ENCODE measurements around the gene HTR3C.
"Not testable (repeated sequence)": the region's sequence is repeated elsewhere in the genome, so short reads cannot be mapped to it uniquely, and the experiment has no call there.

HTR3C gene

DNA sequence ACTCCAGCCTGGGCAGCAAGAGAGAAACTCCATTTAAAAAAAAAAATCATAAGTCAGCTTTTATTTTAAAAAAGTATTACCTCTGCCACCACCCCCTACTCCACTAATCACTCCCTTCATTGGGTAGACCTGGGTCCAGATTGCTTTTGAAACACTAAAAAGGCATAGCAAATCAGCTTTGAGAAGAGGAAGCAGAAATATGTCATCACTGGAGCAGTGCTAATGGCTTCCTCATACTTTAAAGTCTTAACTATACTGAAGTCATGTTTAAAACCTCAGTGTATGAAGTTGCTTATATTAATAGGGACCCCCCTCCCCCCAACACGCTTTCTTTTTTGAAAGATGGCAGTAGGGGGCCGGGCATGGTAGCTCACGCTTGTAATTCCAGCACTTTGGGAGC, 22.3 kb upstream of the HTR3C start:
- no peak for DNase-seq (ENCODE audit: low read depth in 2 of 2)

DNA sequence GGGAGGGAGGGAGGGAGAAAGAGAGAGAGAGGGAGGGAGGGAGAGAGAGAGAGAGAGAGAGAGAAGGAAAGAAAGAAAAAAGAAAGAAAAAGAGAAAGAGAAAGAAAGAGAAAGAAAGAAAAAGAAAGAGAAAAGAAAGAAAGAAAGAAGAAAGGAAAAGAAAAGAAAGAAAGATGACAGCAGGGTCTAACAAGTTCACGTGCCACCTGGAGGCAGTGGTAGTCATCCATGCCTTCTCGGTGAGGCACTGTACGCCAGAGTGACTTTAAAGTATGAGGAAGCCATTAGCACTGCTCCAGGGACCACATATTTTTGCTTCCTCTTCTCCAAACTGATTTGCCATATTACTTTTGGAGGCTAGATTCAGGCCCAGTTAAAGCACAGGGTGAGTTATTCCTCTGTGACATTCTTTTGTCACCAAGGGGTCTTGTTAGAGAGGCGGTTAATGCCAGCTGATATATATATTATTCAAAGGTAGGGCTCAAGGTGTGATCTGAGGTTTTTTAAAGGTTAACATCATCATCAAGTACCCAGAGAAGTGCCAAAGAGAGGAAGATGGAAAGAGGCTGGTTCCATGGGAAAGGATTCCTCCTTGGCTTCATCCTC, 21.6 kb upstream of the HTR3C start, which contains the start of gene HTR3D:
TSS of gene HTR3D (plus strand) at position 556 of the 606 bp plus-strand sequence. CDS start at position 556, 0 bp downstream.
- DNase-seq (ENCODE audit: low read depth in 2 of 2): no peak

DNA sequence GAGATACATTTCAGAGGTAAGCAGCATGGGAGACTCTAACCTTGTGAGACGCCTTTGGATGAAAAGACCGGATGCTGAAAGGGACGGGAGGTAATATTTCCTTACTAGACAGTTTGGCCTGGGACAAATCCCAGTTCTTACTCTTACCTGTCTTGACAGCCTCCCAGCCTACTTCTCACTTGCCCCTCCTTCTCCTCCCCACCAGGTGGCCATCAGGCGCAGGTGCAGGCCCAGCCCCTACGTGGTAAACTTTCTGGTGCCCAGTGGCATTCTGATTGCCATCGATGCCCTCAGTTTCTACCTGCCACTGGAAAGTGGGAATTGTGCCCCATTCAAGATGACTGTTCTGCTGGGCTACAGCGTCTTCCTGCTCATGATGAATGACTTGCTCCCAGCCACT, 15.0 kb upstream of the HTR3C start:
- no peak for DNase-seq (ENCODE audit: low read depth in 2 of 2)

DNA sequence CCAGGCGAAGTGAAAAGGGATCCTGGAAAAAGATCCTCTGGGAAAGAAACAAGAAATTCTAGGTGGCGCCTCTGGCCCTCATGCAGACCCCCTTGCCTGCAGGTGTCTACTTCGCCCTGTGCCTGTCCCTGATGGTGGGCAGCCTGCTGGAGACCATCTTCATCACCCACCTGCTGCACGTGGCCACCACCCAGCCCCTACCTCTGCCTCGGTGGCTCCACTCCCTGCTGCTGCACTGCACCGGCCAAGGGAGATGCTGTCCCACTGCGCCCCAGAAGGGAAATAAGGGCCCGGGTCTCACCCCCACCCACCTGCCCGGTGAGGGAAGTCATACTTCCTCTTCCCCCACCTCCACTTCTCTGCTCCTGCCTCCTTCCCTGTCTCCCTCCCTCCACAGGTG, 14.5 kb upstream of the HTR3C start:
- DNase-seq (ENCODE audit: low read depth in 2 of 2): not testable (repeated sequence)

DNA sequence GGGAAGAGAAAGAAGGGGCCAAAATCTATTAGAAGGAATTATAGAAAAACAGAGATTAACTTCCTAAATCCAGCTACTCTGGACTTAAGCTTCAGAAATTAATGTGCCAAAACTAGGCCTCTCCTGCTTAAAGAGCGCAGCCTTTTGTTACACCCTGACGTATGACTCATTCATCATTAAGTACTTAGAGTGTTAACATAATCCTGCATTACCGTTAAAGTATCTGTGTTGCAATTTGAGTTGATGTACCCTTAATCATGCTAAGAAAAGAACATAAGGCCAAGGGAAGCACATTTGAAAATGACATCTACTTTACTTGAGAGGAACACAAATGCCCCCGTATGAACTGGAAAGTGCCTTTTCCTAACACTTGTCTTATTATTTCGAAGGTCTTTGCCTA, 13.4 kb upstream of the HTR3C start:
- no peak for DNase-seq (ENCODE audit: low read depth in 2 of 2)

DNA sequence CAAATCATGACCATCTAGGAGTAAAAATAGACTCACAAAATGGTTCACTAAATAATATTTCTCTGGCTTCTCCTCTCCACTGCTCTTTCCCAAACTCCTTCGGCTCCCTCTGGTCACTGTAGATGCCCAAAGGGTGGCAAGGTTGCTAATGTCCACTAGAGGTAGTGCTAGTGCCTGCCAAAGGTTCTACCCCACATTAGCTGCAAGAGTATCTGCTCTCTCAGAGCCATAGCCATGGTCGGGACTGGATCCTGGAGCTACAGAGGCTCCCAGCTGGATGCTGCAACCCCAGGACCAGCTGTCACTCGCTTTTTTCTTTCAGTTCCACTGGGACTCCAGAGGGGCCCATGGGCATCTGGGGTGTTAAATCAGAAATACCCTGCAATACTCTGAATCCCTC, 12.8 kb upstream of the HTR3C start:
- DNase-seq (ENCODE audit: low read depth in 2 of 2): no peak

DNA sequence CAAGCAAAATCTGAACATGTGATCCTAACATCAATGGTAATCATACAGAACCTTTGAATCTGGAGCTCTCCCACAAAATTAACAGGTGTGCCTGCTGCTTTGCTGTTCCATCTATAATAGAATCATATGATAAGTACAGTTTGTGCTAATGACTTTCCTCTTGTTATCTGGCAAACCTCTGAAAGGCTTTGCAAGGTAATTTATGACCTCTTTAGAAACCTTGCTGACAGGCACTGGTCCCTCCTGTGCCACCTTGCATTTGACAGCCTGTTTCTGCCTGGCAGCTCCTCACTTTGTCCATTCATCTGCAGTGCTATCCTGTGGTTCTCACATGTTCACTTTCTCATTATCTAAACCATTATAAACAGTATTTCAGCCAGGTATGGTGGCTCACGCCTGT, 10.2 kb upstream of the HTR3C start:
- no peak for DNase-seq (ENCODE audit: low read depth in 2 of 2)

DNA sequence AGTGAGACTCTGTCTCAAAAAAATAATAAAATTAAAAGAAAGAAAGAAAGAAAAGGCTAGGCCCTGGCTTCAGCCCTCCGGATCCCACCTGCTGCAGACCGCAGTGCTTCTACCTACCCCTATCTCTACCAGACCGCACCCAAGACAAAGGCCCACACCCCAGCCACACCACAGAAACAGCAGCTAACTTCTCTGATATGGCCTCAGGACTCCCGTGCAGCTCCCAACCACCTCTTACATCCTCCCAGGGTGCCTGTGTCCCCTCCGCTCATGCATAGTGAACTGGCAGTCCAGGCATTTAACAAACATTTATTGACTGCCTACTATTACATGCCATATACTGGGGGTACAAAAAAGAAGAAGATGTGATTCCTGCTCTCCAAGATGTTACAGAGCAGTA, 6.9 kb upstream of the HTR3C start:
- no peak for DNase-seq (ENCODE audit: low read depth in 2 of 2)

DNA sequence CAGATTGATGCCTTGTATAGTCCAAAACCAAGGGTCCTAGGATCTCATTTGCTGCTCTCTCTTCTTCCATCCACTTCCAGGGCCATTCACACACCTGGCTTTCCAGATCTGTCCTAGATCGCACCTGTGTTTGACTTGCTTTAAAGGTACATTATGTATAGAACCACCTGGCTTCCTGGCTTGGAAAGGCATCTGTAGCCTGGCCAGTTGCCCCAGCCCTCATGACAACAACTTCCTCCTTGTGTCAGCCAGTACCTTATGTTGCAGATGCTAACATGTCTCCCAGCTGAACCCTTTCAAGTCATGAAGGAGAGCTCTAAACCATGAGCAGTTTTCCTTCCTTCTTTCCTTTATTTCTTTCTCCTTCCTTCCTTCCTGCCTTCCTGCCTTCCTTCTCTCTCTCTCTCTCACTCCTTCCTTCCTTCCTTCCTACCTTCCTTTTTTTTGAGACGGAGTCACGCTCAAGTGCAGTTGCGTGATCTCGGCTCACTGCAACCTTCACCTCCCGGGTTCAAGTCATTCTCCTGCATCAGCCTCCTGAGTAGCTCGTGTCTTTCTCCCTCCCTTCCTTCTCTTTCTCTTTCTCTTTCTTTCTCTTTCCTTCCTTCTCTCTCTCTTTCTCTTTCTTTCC, 2.5 kb upstream of the HTR3C start:
- DNase-seq (ENCODE audit: low read depth in 2 of 2): no peak

DNA sequence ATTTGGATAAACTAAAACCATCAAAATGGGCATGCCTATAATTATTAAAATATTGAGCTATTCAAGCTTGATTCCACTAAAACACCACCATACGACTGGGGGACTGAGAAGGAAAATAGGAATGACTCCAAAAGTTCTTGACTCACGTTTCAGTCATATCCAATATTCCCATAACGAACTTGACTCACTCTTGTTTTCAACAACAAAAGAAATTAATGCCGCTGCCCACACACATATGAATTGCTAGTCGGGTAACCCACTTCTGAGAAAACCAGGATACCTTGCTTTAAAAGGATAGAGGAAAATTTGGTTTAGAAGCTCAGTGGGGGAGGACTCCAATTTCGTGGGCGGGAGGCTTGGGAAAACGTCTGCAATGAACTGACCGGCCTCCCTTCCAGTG, 5.2 kb downstream of the HTR3C start:
- DNase-seq (ENCODE audit: low read depth in 2 of 2): no peak

DNA sequence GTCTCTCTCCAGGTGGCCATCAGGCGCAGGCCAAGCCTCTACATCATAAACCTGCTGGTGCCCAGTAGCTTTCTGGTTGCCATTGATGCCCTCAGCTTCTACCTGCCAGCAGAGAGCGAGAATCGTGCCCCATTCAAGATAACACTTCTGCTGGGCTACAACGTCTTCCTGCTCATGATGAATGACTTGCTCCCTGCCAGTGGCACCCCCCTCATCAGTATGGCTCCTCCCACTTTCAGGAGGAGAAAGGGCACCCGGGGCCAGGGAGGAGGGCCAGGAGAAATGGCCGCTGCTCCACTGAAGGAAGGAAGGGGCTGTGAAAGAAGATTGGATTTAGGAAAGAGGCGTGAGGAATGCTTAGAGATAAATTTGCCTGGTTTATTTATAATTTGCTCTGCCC, 6.6 kb downstream of the HTR3C start:
- no peak for DNase-seq (ENCODE audit: low read depth in 2 of 2)

DNA sequence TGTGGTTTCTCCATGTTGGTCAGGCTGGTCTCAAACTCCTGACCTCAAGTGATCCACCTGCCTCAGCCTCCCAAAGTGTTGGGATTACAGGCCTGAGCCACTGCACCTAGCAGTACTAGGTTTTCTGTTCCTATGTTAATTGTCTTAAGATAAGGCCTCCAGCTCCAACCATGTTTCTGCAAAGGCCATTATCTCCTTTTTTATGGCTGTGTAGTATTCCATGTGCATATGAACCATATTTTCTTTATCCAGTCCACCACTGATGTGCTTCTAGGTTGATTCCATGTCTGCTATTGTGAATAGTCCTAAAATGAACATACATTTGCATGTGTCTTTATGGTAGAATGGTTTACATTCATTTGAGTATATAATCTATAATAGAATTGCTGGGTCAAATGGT, 9.8 kb downstream of the HTR3C start:
- no peak for DNase-seq (ENCODE audit: low read depth in 2 of 2)

DNA sequence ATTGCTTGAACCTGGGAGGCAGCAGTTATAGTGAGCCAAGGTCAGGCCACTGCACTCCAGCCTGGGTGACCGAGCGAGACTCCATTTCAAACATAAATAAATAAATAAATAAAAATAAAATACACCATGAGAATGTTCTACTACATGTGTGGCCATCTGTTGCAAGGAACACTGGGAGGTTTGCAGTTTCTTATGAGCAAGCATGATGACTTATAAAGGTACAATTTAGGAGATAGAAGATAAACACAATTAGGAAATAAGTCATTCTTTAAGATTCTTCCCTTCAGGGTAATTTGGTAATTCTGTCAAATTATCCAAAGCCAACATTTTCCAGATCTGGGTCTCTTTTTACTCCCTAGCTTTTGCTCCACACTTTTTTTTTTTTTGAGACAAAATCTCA, 13.4 kb downstream of the HTR3C start:
- no peak for DNase-seq (ENCODE audit: low read depth in 2 of 2)

DNA sequence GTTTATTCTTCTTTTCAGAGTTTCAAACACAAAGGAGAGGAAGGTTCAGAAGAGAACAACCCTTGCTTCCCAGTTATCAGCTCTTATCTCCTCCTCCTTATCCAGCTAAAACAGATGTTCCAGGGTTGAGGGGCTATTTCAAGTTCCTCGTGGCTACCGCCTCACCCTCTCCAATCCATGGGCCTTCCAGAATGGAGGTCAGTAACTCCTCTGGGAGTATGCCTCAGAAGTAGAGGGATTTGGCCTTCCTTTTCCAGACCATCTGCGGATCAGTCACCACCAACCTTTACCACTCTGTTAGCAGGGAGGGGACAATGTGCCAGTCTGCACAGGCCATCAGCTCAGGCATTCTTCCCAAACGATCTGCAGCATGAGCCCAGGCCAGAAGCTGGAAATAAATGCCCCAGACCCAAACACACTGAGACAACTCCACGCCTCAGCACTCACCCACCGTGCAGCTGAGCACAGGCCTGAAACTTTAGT, 14.8 kb downstream of the HTR3C start:
- DNase-seq (ENCODE audit: low read depth in 2 of 2): no peak

DNA sequence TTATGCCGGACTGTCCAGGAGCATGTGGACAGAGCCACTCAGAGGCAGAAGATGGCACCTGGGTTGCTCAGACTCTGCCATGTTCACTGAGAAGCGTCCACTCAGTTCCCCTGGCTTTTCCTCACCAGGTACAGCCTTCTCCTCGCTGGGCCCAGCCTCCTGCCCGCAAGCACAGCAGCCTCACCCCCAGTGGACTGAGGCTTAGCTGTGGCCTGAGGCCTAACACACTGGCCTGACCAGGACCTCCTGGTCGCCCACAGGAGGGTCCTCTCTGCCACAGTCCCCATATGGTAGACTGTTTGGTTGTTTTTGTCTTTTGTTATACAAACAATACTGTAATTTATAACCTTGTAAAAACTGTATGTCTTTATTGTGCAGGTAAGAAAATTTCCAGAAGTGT, 15.5 kb downstream of the HTR3C start:
- no peak for DNase-seq (ENCODE audit: low read depth in 2 of 2)

DNA sequence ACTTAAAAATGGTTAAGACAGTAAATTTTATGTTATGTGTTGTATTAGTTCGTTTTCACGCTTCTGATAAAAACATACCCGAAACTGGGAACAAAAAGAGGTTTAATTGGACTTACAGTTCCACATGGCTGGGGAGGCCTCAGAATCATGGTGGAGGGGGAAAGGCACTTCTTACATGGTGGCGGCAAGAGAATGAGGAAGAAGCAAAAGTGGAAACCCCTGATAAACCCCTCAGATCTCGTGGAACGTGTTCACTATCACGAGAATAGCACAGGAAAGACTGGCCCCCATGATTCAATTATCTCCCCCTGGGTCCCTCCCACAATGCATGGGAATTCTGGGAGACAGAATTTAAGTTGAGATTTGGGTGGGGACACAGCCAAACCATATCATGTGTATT, 18.3 kb downstream of the HTR3C start:
- DNase-seq (ENCODE audit: low read depth in 2 of 2): not testable (repeated sequence)

DNA sequence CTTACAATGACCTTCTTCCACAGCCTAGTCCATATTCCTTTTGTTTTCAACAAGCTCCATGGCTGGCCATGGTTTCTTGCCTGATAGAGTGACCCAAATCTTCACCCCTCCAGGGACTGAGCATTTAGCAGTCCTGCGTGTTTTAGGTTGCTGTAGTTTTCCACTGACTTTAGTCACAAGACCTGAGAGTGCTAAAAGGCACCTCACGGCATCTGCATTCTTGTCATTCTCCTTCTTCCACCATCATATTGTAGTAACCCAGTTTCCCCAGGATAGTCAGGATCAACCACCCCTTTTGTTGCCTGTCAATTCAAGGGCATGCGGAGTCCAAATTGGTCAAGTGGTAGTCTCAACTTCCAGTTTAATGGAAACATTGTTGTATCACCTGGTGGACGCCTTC, 20.8 kb downstream of the HTR3C start:
- DNase-seq (ENCODE audit: low read depth in 2 of 2): no peak

DNA sequence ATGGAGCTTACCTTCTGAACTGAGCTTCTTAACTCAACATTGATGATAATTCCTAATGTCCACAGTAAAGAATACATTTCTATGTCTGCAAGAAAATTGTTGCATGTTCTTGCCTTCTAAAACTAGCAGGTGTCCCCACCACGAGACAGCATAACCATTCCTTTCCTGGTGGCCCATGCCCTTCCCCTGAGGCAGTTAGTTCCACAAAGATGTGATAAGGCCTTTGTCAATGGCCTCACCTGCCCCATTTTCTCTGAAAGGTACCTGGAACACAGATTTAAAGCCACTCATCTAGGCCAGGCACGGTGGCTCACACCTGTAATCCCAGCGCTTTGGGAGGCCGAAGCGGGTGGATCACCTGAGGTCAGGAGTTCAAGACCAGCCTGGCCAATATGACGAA, 23.1 kb downstream of the HTR3C start:
- DNase-seq (ENCODE audit: low read depth in 2 of 2): no peak

DNA sequence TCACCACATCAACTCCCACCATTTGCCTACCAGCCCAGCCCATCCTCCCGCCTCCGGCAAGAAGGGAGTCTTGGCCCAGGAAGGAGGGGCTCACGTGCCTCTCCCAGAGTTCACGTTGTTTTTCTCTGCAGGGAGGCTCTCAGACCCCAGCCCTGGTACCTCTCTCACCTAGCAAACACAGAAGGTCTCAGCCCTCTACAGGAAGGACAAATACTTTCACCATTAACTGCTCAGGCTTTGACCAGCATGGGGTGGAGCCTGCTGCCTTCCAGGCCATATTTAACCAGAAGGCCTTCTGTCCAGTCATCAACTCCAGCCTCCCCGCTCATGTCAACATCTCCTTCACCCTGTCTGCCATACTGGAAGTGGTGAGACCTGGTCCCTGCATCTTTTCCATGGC, 25.0 kb downstream of the HTR3C start:
- DNase-seq (ENCODE audit: low read depth in 2 of 2): no peak

DNA sequence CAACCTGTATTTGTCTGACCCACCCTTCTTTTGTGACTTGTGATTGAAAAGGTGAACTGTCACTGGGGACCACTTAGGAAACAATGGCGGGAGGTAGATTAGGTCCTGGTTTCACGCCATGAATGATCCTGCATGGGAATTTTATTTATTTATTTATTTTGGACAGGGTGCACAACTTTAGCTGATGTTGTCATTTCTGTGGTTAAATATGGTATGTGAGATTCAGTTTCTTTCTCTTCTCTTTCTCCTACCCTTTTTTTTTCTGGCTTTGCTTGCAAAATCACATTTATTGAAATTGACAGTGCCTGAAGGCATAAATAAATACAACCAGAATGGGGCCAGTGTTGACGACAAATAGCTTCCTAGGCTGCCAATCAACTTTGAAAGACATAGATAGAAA, 26.0 kb downstream of the HTR3C start:
- no peak for DNase-seq (ENCODE audit: low read depth in 2 of 2)

DNA sequence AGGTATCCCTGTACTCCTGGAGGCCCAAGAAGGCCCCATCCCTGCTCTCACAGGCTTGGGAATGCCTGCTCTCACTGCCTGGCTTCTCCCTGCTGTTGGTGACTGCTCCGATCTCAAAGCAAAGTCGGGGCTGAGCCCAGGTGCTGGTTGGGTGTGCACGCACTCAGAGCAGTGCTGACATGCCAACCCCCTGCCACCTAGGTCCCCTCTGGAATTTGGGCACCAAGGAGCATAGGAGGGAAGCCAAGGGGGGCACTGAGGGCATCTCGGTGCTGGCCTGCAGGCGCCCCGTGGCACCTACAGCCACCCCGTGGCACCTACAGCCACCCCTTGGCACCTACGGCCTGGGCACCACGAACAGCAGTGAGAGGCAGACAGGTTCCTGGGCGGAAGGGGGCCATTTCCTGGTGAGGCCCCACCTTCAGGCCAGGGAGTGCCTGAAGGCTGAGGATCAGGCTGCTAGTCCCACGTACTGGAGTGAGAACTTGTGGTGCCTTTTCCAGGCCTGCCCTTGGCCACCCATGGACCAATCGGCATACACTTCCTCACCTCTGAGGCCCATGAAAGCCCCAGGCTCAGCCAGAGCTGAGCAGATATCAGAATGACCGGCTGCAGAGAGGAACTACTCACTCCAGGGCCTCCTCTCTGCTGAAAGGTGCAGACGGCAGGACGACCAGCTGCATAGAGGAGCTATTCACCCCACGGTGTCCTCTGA, 28.4 kb downstream of the HTR3C start:
- no peak for DNase-seq (ENCODE audit: low read depth in 2 of 2)

DNA sequence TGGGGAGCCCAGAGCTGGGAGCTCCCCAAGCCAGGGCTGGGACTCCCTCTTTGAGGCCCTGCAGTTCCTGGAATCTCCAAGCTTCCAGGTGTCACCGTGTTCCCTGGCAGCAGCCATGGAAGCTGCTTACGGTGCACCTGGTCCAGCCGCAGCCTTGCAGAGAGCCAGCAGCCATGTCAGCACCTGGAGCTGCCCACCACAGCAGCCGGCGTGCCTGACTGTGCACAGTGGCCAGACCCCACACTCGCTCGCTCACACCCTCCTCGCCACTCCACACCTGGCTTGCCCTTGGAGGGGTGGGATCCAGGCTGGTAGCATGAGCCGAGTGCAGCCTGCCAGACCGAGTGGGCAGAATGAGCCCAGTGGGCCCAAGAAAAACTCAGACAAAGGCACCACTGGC, 29.2 kb downstream of the HTR3C start:
- no peak for DNase-seq (ENCODE audit: low read depth in 2 of 2)

DNA sequence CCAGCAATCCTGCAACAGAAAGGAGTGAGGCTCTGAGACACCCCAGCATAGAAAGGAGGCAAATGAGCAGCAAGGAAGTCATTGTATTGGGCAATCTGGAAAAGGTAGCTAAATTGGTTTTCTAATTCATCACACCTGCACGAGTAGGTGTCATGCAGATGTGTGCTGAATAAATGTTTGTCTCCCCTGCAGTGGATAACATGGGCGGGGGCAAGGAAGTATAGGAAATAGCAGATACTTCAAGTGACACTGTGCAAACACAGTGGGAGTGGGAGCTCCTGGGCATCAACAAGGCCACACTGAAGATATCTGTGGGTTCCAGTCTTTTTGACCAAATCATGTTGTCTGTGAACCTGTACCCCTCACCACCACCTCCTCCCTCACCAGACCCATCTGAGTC, 29.6 kb downstream of the HTR3C start:
- DNase-seq (ENCODE audit: low read depth in 2 of 2): no peak

Data from stimulated activated CD8-positive, alpha-beta memory T cell treated with anti-CD3 and anti-CD28 coated beads, Interleukin-7, amount 100 ng/mL, for 4 hours (primary cell).